ENCODE results near the gene MRPL23.

MRPL23 gene

GRCh38 chr11:1958367-1958766, 11.2 kb downstream of the MRPL23 start:
- TF ChIP-seq RAD21 (IDR thresholded peaks at IDR 0.05; ENCODE audit: low read depth) (no peak), EGR1 (IDR thresholded peaks at IDR 0.05) (no peak), YY1 (IDR thresholded peaks at IDR 0.05; ENCODE audit: low read depth) (no peak), CEBPB (IDR thresholded peaks at IDR 0.05) (no peak), EP300 (IDR thresholded peaks at IDR 0.05; ENCODE audit: borderline replicate concordance) (no peak), TEAD4 (IDR thresholded peaks at IDR 0.05) (no peak), NFIC (IDR thresholded peaks at IDR 0.05) (no peak), TCF12 (IDR thresholded peaks at IDR 0.05; ENCODE audit: low read depth) (no peak), REST (IDR thresholded peaks at IDR 0.05; ENCODE audit: low read depth) (no peak), CREB1 (IDR thresholded peaks at IDR 0.05; ENCODE audit: low read depth) (no peak), TAF1 (IDR thresholded peaks at IDR 0.05; ENCODE audit: low read depth) (no peak), MAX (IDR thresholded peaks at IDR 0.05) (no peak), USF1 (IDR thresholded peaks at IDR 0.05) (no peak), FOXM1 (IDR thresholded peaks at IDR 0.05; ENCODE audit: borderline replicate concordance, low read depth) (no peak), ZBTB7A (IDR thresholded peaks at IDR 0.05; ENCODE audit: low read depth) (no peak)

- TF ChIP-seq FOXM1 (IDR thresholded peaks at IDR 0.05; ENCODE audit: borderline replicate concordance, low read depth) (no peak), EGR1 (IDR thresholded peaks at IDR 0.05) (no peak), CREB1 (IDR thresholded peaks at IDR 0.05; ENCODE audit: low read depth) (no peak), TAF1 (IDR thresholded peaks at IDR 0.05; ENCODE audit: low read depth) (no peak), MAX (IDR thresholded peaks at IDR 0.05) (no peak), EP300 (IDR thresholded peaks at IDR 0.05; ENCODE audit: borderline replicate concordance) (no peak), YY1 (IDR thresholded peaks at IDR 0.05; ENCODE audit: low read depth) (no peak), TEAD4 (IDR thresholded peaks at IDR 0.05) (no peak), RAD21 (IDR thresholded peaks at IDR 0.05; ENCODE audit: low read depth) (no peak), CEBPB (IDR thresholded peaks at IDR 0.05) (no peak), REST (IDR thresholded peaks at IDR 0.05; ENCODE audit: low read depth) (no peak), TCF12 (IDR thresholded peaks at IDR 0.05; ENCODE audit: low read depth) (no peak), ZBTB7A (IDR thresholded peaks at IDR 0.05; ENCODE audit: low read depth) (no peak)
These were observed 12.7 kb downstream of the MRPL23 start for GRCh38 chr11:1959786-1960185.

GRCh38 chr11:1963864-1964263, 16.7 kb downstream of the MRPL23 start:
- TF ChIP-seq CEBPB (IDR thresholded peaks at IDR 0.05) (no peak), CREB1 (IDR thresholded peaks at IDR 0.05; ENCODE audit: low read depth) (no peak), FOXM1 (IDR thresholded peaks at IDR 0.05; ENCODE audit: borderline replicate concordance, low read depth) (no peak), MAX (IDR thresholded peaks at IDR 0.05) (no peak), TEAD4 (IDR thresholded peaks at IDR 0.05) (no peak), ZBTB7A (IDR thresholded peaks at IDR 0.05; ENCODE audit: low read depth) (no peak), YY1 (IDR thresholded peaks at IDR 0.05; ENCODE audit: low read depth) (no peak)

- TF ChIP-seq RAD21 (IDR thresholded peaks at IDR 0.05; ENCODE audit: low read depth) (no peak), TCF12 (IDR thresholded peaks at IDR 0.05; ENCODE audit: low read depth) (no peak), ZBTB7A (IDR thresholded peaks at IDR 0.05; ENCODE audit: low read depth) (no peak), YY1 (IDR thresholded peaks at IDR 0.05; ENCODE audit: low read depth) (no peak)
These were observed 17.2 kb downstream of the MRPL23 start for GRCh38 chr11:1964348-1964747.

GRCh38 chr11:1964955-1965354, 17.8 kb downstream of the MRPL23 start:
- TF ChIP-seq YY1 (IDR thresholded peaks at IDR 0.05; ENCODE audit: low read depth) = no peak
- TF ChIP-seq EP300 (IDR thresholded peaks at IDR 0.05; ENCODE audit: borderline replicate concordance) = no peak

- TF ChIP-seq REST (IDR thresholded peaks at IDR 0.05; ENCODE audit: low read depth) (no peak), EGR1 (IDR thresholded peaks at IDR 0.05) (no peak), TAF1 (IDR thresholded peaks at IDR 0.05; ENCODE audit: low read depth) (no peak), CEBPB (IDR thresholded peaks at IDR 0.05) (no peak), TCF12 (IDR thresholded peaks at IDR 0.05; ENCODE audit: low read depth) (no peak), FOXM1 (IDR thresholded peaks at IDR 0.05; ENCODE audit: borderline replicate concordance, low read depth) (no peak), MAX (IDR thresholded peaks at IDR 0.05) (no peak), NFIC (IDR thresholded peaks at IDR 0.05) (no peak), ZBTB7A (IDR thresholded peaks at IDR 0.05; ENCODE audit: low read depth) (no peak), RAD21 (IDR thresholded peaks at IDR 0.05; ENCODE audit: low read depth) (no peak), TEAD4 (IDR thresholded peaks at IDR 0.05) (no peak), CREB1 (IDR thresholded peaks at IDR 0.05; ENCODE audit: low read depth) (no peak)
These were observed 19.4 kb downstream of the MRPL23 start for GRCh38 chr11:1966531-1966930.

All from Ishikawa (cell line).